Keratinocyte (primary cell): ENCODE results near the gene WDR26. TPM values are rescaled to one million over a fixed set of nuclear protein-coding genes. Genes with fewer than 3 reads are reported as not detected.

Experiments
- DNase-seq: peaks from one replicate; pipeline ENCODE4 v3.0.0-alpha.2; 2011; ENCODE audit warnings: low read depth, missing footprints, low spot score
- FAIRE-seq: peaks from 2 replicates; lab custom pipeline; 2011; peaks lifted over from hg19 to GRCh38; lab: Jason Lieb, UNC
- H2AFZ ChIP-seq: 2 replicates; pipeline ENCODE4 v1.6.0; 2012; ENCODE audit warnings: low read length, control low read depth, inconsistent platforms; ENCODE audit not compliant: control insufficient read depth
- H3K27ac ChIP-seq: 2 replicates; pipeline ENCODE4 v1.5.1; 2011; ENCODE audit warnings: low read length; ENCODE audit not compliant: control insufficient read depth, insufficient read depth
- H3K27me3 ChIP-seq: 3 replicates; pipeline ENCODE4 v1.6.0; 2011; ENCODE audit warnings: low read length; ENCODE audit not compliant: control insufficient read depth, insufficient read depth; ENCODE audit errors: extremely low read depth
- H3K36me3 ChIP-seq, 2 experiments: 2 replicates in 1 of 2; 3 replicates in 1 of 2; pipeline ENCODE4 v1.5.1; 2011; ENCODE audit warnings: low read length in 2 of 2, mild to moderate bottlenecking in 1 of 2; ENCODE audit not compliant: control insufficient read depth in 2 of 2, insufficient read depth in 2 of 2; ENCODE audit errors: extremely low read depth in 1 of 2
- H3K4me1 ChIP-seq: 3 replicates; pipeline ENCODE4 v1.5.1; 2011; ENCODE audit warnings: low read length; ENCODE audit not compliant: control insufficient read depth, insufficient read depth; ENCODE audit errors: extremely low read depth
- H3K4me2 ChIP-seq: 3 replicates; pipeline ENCODE4 v1.6.0; 2011; ENCODE audit warnings: low read depth, low read length; ENCODE audit not compliant: control insufficient read depth, insufficient read depth; ENCODE audit errors: extremely low read depth
- H3K4me3 ChIP-seq, 3 experiments: fragments of 200-600 bp in 1 of 3; sonication (generic) in 1 of 3; 2 replicates in 2 of 3; 3 replicates in 1 of 3; pipeline ENCODE4 v1.5.1; 2011 to 2016; ENCODE audit warnings: low read length in 3 of 3, mild to moderate bottlenecking in 3 of 3, control low read depth in 2 of 3, inconsistent platforms in 1 of 3, low read depth in 1 of 3, mixed read lengths in 1 of 3, mixed run types in 1 of 3, moderate library complexity in 1 of 3; ENCODE audit not compliant: control insufficient read depth in 2 of 3, insufficient read depth in 2 of 3; ENCODE audit errors: extremely low read depth in 1 of 3
- H3K79me2 ChIP-seq: 2 replicates; pipeline ENCODE4 v1.6.0; 2012; ENCODE audit warnings: low read length; ENCODE audit not compliant: control insufficient read depth, insufficient read depth
- H3K9ac ChIP-seq: 3 replicates; pipeline ENCODE4 v1.6.0; 2011; ENCODE audit warnings: low read length; ENCODE audit not compliant: control insufficient read depth, insufficient read depth; ENCODE audit errors: extremely low read depth
- H3K9me1 ChIP-seq: 3 replicates; pipeline ENCODE4 v1.6.0; 2011; ENCODE audit warnings: low read length; ENCODE audit not compliant: control insufficient read depth, insufficient read depth; ENCODE audit errors: extremely low read depth
- H3K9me3 ChIP-seq: 2 replicates; pipeline ENCODE4 v1.5.1; 2012; ENCODE audit warnings: low read depth, low read length; ENCODE audit not compliant: control insufficient read depth
- H4K20me1 ChIP-seq: 3 replicates; pipeline ENCODE4 v1.6.0; 2011; ENCODE audit warnings: low read length; ENCODE audit not compliant: control insufficient read depth, insufficient read depth; ENCODE audit errors: extremely low read depth
- CTCF ChIP-seq, 3 experiments: IDR thresholded peaks in 1 of 3; conservative IDR thresholded peaks in 1 of 3; optimal IDR thresholded peaks in 1 of 3; 2 replicates in 2 of 3; 3 replicates in 1 of 3; pipeline versions ENCODE3 to v1.5.1; 2011; ENCODE audit warnings: low read length in 3 of 3, mild to moderate bottlenecking in 3 of 3, moderate library complexity in 2 of 3, control low read depth in 1 of 3, inconsistent platforms in 1 of 3; ENCODE audit not compliant: insufficient read depth in 2 of 3; ENCODE audit errors: extremely low read depth in 1 of 3
- EZH2 ChIP-seq: IDR thresholded peaks from one replicate; pipeline ENCODE4 v1.6.1; 2012; ENCODE audit warnings: inconsistent platforms, mild to moderate bottlenecking, low read length, moderate library complexity
- dilution Hi-C: fragments of 300-500 bp; cut with MboI; formaldehyde crosslinking; loops from one replicate; pipeline ENCODE4 v1.7.0; 2020; ENCODE audit warnings: low sequenced_read_pairs; ENCODE audit not compliant: extremely low pct_ligation_motif_present
- polyA plus RNA-seq, 5 experiments: library from polyadenylated mRNA; depleted of rRNA in 3 of 5; stranded (reverse) in 3 of 5; stranded (forward) in 1 of 5; unstranded in 1 of 5; fragments of >200 nt; gene quantifications; 1 replicate in 1 of 5; 2 replicates in 3 of 5; 3 replicates in 1 of 5; pipeline versions ENCODE4 v1.2.1 to v1.2.3, GENCODE V29; 2011 to 2012; ENCODE audit warnings: missing spikeins in 2 of 5, low read depth in 1 of 5, low replicate concordance in 1 of 5

WDR26 gene
- polyA plus RNA-seq, 1 donor (not counting 4 experiments of a cell fraction or from before 2014, with no cell fraction given): 46.4 TPM

- Histone ChIP-seq H3K27ac (no peak overlapping the region), H3K36me3 (peaks cover 17 to 21% of the 10 kb centered on the region in 2 experiments), H3K9me1 (no peaks in the 10 kb centered on the region), H3K9ac (no peak overlapping the region), H3K79me2 (peaks cover 18% of the 10 kb centered on the region), H3K9me3 (no peaks in the 10 kb centered on the region), H4K20me1 (no peaks in the 10 kb centered on the region), H2AFZ (no peak overlapping the region), H3K4me2 (no peak overlapping the region), H3K4me3 (no peak overlapping the region), H3K4me1 (no peaks in the 10 kb centered on the region), H3K27me3 (no peaks in the 10 kb centered on the region)
- dilution Hi-C loops: no loop called here
- FAIRE-seq (no peak), DNase-seq (no peak)
- TF ChIP-seq EZH2 (no peak), CTCF (optimal IDR thresholded peaks at IDR 0.05 in 1 of 3, IDR thresholded peaks at IDR 0.05 in 1 of 3, conservative IDR thresholded peaks at IDR 0.05 in 1 of 3; ENCODE audit: extremely low read depth in 1 of 3, insufficient read depth in 2 of 3, low read length in 3 of 3) (no peak)
Measured at GRCh38 chr1:224368409-224368808, 66.2 kb downstream of the WDR26 start.

GRCh38 chr1:224359207-224359606, 75.4 kb downstream of the WDR26 start:
- Histone ChIP-seq H3K27me3 (no peaks in the 10 kb centered on the region), H3K9me3 (no peaks in the 10 kb centered on the region), H3K36me3 (peaks cover 0 to 7% of the 10 kb centered on the region in 2 experiments), H3K79me2 (peaks cover 63% of the 10 kb centered on the region), H3K9me1 (no peaks in the 10 kb centered on the region), H2AFZ (no peak overlapping the region), H3K4me3 (no peak overlapping the region), H3K4me1 (peaks cover 11% of the 10 kb centered on the region), H3K9ac (no peak overlapping the region), H3K4me2 (no peak overlapping the region), H4K20me1 (peaks cover 2% of the 10 kb centered on the region), H3K27ac (no peak overlapping the region)
- dilution Hi-C loops: no loop called here
- DNase-seq (no peak), FAIRE-seq (no peak)
- TF ChIP-seq CTCF (optimal IDR thresholded peaks at IDR 0.05 in 1 of 3, IDR thresholded peaks at IDR 0.05 in 1 of 3, conservative IDR thresholded peaks at IDR 0.05 in 1 of 3; ENCODE audit: extremely low read depth in 1 of 3, insufficient read depth in 2 of 3, low read length in 3 of 3) (no peak), EZH2 (no peak)
